C1 segment of cervical spinal cord (tissue), 14 donors: ENCODE results near the gene PRPSAP1.

Experiments used
- DNase-seq, 14 donors: peaks; one replicate each; lab custom pipeline; 2025; lab: John Stamatoyannopoulos, UW

Gene PRPSAP1

DNA sequence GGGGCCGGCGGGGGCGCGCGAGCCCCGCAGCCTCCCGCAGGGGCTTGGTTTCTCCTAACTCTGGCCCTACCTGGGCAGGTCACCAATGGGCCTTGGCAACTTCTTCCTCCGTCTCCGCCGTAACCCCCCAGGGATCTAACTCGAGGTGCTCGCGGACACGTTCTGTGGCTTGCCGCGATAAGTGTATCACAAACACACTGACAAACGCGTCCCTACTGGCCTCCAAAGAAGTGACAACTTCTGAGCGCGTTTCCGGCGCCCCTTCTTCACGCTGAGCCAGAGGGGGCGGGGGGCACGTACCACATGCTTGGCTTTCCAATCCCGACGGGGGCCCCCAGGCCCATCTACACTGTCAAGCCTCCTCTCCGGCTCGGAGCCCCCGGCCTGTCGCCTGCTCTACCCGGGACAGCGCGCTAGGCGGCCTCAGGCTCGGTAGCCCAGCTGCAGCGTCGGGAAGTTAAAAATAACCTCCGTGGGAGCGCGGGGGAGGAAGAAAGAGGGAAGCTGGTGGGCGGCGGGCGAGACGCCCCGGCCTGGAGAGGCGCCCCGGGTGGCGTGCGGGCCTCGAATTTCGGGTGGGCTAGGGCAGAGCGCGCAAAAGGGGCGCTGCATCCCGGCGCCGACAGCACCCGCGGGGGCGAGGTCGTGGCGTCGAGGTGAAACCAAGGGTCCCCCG is 30.0 kb upstream of the PRPSAP1 start:
- DNase-seq, result peak in 1 of 14 donors; percentile 20

DNA sequence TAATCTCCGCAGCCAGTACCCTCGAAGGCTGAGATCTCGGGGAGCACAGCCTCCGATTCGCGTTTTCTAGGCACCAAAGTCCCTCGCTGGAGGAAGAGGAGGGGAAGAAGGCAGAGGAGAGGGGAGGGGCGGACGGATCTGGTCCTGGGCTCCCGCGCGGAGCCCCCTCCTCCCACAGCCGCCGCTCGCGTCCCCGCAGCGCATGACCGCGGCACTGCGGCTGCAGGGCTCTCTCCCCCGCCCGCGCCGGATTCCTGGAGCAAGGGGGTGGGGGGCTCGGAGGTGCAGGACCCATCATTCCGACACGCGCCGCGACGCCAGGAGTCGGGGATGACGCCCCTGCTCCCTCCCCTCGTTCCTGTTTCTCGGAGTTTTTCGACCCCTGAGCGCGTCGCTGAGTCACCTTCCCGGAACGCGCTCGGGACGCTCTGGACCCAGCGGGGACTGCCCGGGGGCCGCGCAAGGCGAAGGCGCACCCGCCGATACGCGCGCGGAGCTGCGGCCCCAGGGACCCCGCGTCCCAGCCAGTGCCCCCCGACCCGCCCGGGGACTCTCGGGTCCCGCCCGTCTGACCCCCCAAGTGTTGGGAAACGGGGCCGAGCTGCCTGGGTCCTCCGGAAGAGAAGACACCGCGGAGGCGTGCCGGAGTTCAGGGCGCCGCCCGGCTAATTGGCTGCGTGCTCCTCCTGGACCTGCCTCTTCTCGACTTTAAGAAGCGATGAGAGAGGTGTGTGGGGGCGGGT is 29.3 kb upstream of the PRPSAP1 start:
- DNase-seq, result peak in 1 of 14 donors; percentile 26

DNA sequence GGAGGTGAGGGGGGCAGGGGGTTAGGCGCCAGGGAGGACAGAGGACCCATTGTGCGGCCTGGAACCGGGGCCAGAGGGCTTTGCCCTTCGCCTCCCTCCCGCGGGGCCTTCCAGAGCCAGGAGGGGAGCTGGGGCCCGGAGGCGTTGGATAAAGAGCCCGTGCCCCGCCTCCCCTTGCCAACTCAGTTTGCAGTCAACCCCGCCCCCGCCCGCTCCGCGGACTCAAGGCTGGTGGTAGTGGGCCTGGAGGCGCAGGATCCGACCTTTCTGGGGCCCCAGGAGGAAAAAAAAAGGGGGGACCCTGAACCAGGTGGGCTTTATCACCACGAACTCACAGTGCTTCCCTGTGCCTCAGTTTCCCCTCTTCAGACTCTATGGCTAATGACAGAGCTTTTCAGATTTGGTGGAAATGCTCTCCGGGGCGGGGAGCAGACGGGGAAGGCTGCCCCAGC is 28.7 kb upstream of the PRPSAP1 start:
- DNase-seq, result no peak

DNA sequence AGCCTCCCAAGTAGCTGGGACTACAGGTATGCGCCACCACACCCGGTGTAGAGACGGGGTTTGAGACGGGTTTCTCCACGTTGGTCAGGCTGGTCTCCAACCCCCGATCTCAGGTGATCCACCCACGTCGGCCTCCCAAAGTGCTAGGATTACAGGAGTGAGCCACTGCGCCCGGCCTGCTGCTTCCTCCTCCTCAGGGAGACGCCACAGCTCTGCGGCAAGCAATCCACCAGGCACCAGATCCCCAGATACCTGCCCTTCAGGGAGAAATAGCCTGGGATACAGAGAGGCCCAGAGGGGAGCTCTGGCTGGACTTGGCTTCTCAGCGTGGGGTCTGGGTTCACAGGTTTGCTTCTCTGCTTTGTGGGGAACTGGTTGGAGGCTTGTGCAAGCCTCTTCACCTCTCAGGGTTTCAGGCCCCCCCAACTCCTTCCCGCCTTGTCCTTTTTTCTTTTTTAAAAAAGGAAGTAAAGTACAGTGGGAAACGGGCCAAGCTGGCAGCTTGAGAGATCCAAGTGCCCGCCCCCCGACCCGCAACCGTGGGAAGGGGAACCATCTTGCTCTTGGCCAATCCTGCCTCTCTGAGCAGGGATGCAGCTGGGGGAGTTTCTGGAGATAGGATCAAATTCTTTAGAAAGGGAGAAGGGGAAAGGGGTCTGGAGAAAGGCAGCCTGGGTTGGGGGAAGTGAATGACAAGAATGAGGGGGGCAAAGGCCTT is 28.1 kb upstream of the PRPSAP1 start:
- peak in 1 of 14 donors; percentile 37 for DNase-seq

DNA sequence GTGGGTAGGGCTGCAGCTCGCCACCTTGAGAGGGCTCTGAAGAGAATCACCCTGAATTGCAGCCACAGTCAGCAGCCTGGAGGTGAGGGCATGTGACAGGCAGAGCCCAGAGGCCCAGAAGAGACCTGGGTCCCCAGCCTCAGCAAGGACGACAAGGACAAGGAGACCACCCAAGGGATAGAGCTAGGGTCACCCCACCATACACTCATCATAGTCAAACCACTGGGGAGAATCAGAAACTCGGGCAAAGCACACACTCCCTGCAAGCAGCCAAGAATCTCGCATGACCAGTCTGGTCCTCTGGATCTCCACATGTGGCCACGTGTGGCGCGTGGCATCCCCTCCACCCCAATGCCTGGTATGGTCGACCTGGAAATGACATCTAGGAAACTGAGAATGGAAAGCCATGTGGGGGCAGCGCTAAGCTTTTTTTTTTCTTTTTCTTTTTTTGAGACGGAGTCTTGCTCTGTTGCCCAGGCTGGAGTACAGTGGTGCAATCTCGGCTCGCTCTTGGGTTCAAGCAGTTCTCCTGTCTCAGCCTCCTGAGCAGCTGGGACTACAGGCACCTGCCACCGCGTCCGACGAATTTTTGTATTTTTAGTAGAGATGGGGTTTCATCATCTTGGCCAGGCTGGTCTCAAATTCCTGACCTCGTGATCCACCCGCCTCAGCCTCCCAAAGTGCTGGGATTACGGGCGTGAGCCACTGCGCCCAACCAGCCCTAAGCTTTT is 26.1 kb upstream of the PRPSAP1 start:
- no peak for DNase-seq

DNA sequence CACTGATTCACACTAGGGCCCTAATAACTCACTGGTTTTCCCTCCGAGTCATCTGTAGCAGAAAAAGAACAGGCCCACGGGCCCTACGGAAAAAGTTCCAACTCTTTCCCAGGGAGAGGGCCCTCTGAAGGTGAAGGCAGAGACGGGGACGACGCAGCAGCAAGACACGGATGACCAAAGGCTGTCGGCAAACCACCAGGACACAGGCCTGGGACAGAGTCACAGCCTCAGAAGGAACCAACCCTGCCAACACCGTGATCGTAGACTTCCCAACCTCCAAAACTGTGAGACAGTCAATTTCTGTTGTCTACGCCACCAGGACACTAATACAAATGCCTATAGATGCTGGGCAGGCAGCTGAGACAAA is 25.5 kb upstream of the PRPSAP1 start:
- DNase-seq, result no peak

DNA sequence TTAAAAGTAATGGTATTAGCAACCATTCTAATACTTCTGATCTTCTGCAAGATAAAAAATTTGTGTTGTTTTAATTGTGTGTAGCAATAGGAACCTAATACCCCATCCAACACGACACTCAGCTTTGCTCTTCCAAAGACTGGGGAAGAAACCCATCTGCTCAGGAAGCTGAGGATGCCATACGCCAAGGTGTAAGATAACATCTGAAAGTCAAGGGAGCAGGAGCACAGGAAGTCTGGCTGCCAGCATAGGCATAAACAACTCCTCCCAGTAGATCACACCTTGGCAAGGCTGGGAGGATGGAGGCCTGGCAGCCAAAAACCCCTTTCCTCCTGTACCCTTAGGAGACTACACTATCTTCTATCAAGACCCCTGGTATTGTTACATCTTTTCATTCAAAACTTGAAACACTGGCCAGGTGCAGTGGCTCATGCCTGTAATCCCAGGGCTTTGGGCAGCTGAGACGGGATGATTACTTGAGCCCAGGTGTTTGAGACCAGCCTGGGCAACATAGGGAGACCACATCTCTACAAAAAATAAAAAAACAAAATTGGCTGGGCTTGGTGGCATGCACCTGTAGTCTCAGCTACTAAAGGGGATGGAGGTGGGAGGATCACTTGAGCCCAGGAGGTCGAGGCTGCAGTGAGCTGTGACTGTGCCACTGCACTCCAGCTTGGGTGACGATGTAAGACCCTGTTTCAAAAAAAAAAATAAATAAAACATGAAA is 25.0 kb upstream of the PRPSAP1 start:
- DNase-seq, result no peak

DNA sequence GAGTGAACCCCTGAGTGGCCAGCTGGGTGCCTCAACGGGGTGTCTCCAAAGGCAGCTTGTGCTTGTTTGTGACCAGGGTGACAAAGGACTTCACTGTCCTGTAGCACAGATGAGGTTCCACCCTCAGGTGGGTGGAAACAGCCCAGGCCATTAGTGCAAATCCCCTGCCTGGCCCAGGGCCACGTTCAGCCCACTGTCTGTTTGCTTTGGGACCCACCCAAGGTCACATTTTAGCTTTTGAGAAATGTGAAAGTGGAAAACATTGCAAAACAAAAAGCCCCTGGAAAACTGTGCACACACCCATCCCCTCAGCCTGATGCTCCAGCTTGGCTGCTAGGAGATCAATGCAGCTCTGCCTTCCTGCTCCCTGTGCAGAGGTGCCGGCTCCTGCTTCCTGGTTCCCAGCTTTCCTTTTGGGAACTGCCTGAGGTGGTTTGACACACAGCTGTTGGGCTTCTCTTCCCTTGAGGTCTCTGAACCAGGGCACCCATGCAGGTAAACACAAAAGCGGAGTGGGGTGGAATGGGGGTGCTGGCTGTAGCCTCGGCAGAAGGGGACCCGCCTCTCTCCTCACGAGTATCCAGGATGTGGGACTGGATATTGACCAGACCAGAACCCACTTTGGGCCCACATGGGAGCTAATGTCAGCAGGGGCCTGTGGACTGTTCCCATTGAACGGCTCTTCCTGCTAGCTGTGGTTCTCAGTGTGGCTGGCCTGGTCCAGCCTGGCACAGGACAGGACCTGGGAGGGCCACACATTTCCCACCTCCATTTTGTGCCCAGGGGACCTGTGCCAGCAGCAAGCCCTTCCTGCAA is 22.8 kb upstream of the PRPSAP1 start:
- no peak for DNase-seq

DNA sequence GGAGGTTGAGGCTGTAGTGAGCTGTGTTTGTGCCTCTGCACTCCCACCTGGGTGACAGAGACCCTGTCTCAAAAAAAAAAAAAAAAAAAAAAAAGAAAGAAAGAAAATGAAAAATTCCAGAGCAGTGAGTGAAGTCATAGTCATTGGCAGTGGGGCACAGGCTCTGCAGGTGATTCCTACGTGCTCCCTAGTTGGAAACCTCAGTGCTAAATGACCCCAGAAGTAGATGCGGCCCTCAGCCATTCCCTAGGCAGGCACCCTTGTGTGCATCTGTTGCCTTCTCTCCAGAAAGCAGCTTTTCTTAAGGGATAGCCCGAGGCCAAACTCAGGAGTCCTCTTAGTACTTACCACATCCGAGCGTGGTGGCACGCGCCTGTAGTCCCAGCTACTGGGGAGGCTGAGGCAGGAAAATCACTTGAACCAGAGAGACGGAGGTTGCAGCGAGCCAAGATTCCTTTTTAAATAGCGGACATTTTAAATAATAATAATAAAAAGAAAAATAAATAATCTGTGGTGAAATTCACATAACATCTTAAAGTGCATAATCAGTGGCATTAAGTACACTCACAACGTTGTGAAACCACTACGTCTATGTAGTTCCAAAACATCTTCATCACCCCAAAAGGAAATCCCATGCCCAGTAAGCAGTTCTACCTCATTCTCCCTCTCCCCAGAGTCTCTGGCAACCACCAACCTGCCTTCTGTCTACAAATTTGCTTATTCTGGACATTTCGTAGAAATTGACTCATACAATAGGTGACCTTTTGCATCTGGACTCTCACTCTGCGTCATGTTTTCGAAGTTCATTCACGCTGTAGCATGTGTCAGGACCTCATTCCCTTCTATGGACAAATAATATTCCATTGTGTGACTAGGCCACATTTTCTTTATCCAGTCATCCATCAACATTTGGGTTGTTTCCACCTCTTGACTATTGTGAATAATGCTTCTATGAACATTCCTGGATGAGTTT is 18.2 kb upstream of the PRPSAP1 start:
- DNase-seq, result no peak

DNA sequence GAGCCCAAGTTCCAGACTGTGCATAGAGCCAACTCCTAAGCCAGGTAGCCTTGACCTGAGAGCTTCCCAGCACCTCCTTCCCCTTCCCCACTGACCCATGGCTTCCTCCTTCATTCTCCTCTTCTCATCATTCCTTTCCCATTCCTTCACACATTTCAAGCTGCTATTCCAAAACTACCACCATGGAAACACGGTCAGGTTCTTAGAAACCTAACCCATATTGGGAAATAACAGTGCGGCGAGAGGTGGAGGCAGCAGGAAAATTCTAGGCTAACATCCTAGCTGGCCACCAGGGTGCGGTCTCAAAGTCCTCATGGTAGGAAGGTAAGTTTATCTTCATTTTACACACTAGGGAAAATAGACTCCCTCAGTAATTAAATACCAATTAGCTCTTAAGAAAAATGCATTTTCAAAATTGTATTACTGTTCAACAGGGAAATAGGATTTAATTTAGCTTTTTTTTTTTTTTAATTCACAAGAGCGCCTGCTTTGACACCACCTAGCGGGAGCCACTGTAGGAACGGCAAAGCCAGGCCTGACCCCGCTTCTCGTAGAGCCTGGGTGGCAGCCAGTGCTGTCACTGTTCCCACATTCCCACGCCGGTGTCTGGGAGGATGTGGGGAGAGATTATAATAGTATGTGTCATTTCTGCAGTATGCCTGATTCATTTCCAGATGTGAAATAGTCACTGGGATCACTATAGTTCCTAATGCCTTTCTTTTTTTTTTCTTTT is 16.7 kb upstream of the PRPSAP1 start:
- DNase-seq, result peak in 2 of 14 donors; percentile 8 to 41

DNA sequence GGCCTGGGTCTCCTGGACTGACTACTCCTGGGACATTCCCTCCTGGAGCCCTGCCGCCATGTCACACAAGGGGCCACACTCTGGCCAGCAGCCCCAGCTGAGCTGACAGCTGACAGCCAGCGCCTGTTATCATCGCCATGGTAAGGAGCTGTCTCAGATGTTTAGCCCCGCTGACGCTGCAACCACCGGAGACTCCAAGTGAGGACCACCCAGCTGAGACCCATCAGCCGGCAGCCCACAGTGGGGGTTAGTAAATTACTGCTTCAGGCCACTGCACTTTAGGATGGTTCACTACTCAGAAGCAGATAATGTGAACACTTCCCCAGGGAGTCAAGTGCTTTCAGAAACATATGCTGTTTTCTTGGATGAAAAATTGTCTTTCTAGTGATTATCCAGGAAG is 16.1 kb upstream of the PRPSAP1 start:
- no peak for DNase-seq

DNA sequence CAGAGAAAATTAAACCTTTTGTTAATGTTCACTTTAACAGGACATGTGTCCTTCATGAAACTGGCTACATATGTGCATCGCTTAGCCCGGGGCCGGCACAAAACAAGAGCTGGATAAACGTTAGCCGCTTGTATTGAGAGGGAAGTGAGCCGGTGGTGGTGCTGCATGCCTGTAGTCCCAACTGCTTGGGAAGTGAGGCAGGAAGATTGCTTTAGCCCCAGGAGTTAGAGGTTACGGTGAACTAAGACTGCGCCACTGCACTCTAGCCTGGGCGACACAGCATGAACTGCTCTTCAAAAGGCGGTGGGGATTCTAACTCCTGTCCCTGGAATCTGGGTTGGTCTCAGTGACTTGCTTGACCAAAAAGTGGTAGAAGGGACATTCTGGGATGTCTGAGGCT is 15.7 kb upstream of the PRPSAP1 start:
- DNase-seq, result no peak

DNA sequence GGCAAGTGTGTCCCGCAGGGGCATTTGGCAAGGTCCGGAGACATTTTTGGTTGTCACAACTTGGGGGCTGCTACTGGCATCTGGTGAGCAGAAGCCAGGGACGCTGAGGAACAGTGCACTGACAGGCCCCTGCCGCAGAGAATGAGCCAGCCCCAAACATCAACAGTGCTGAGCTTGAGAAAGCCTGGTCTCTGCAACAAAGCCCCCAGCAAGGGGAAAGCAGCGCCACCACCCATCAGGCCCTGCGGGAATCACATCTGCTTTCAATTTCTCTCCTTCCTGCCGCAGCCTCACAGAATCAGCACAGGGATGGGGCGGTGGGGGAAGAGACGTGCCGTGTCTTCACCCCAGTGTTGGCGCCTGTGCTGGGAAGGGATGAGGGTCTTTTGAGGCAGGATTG is 14.8 kb upstream of the PRPSAP1 start:
- DNase-seq, result no peak

DNA sequence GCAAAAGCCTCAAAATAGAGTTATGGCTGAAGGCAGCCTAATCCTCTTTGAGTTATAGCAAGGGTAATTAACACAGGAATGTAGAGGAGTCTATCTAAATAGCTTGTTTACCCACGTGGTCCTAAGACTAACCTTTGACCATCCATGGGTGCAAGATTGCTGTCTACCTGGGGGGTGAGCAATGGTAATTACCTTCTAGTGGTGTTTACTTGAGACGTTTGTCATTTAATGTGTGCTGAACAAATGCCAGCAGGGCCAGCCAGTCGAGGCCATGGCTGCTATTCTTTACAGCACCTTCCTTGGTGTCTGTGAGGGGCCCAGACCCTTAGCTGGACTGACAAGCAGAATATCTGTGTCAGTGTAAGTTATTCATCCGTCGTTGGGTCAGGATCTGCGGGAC is 13.9 kb upstream of the PRPSAP1 start:
- no peak for DNase-seq

DNA sequence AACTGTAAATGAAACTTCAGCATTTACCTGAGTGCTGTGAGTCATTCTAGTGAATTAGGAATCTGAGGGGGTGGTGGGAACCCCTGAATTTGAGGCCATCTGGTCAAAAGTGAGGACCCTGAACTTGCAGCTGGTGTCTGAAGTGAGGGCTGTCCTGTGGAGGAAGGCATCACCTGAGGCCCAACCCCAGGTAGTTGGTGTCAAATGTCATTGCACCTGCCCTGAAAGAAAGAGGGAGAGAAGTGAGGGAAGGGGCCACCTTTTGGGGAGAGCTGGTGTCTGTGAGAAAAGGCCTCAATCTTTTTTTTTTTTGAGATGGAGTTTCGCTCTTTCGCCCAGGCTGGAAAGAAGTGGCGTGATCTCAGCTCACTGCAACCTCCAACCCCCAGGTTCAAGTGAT is 12.5 kb upstream of the PRPSAP1 start:
- DNase-seq, result no peak

DNA sequence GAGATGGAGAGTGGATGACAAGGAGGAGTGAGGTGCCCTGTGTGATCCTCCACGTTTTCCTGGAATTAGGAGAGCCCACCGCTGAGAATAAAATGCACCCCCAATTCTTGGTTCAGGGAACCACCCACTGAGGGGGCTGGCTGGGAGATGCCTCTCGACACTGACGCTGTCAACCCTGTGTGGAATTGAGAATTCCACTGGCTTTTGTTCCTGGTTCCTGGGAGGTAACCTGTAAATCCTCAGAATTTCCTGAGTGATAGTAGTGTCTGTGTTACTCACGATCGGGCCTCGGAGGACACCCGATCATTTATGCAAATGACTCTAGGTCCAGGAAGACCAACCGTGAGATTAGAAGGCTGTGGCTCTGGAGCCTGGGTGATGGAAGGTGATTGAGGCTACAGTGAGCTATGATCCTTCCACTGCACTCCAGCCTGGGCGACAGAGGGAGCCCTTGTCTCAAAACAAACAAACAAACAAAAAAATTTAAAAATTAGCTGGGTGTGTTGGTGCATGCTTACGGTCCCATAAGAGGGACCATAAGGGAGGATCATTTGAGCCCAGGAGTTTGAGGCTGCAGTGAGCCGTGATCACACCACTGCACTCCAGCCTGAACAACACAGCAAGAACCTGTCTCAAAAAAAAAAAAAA is 11.7 kb upstream of the PRPSAP1 start:
- DNase-seq, result no peak

DNA sequence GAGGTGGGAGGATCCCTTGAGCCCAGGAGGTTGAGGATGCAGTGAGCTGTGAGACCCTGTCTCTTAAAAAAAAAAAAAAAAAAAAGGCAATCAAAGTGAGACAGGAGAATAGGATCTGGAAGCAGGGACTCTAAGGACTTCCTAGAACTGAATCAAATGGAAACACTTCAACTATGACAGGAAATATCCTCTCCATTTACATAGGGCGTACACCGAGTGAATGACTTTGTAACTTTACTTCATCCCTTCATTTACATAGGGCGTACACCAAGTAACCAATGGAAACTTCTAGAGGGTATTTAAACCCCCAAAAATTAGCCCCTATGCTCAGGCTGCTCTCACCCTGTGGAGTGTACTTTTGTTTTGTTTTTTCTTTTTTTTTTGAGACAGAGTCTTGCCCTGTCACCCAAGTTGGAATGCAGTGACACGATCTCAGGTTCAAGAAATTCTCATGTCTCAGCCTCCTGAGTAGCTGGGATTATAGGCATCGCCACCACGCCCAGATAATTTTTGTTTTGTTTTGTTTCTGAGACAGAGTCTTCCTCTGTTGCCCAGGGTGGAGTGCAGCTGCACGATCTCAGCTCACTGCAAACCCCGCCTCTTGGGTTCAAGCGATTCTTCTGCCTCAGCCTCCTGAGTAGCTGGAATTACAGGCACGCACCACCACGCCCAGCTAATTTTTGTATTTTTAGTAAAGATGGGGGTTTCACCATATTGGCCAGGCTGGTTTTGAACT is 9.6 kb upstream of the PRPSAP1 start:
- DNase-seq, result no peak
